ENCODE data around the gene LRRN2.

The LRRN2 gene

GRCh38 chr1:204579681-204580080, 105.9 kb downstream of the LRRN2 start:
- H3K9ac ChIP-seq (ENCODE audit: low read depth, low read length) = no peak overlapping the region
- H3K27me3 ChIP-seq (ENCODE audit: control insufficient read depth, insufficient read depth, low read length) = peaks cover 21% of the 10 kb centered on the region
- peaks cover 48% of the 10 kb centered on the region for H3K4me1 ChIP-seq (ENCODE audit: control insufficient read depth, insufficient read depth, low read length)
- no peaks in the 10 kb centered on the region for H3K9me3 ChIP-seq (ENCODE audit: control insufficient read depth, insufficient read depth, low read length)
- H3K4me3 ChIP-seq (ENCODE audit: low read depth, low read length) = no peak overlapping the region
- no peaks in the 10 kb centered on the region for H3K36me3 ChIP-seq (ENCODE audit: control insufficient read depth, insufficient read depth, low read length)
- H3K27ac ChIP-seq (ENCODE audit: low read depth, low read length) = no peak overlapping the region

DNA sequence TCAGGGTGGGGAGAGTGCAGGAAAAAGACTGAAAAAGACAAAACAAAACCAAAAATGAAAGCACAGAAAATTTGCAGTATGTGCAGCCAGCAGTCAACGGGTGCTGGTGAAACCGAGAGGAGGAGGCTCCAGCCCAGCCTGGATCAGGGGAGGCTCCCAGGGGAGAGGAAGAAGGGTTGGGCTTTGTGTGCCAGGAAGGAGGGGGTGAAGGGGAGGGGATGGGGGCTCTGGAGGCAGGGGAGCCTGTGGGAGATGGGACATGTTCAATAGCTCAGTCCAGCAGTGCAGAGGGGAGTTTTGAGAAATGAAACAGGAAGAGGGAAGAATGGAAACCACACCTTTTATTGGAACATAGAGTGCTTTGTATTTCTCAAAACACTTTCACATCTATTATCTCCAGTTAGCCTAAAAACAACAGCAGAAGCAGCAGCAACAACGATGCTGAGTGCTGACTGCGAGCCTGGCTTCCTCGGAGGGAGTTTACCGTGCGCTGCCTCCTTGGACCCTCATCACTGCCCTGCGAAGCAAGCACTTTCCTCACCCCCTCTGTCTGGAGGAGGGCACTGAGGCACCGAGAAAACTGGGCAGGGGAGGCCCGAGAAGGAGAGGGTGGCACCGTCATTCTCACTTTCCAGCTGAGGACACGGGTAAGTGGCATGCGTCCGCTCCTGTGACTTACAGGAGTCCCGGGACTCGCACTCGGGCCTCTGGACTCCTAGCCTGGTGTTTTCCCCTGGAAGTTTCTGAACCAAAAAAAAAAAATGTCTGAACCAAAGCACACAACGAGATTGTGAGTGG, 106.5 kb downstream of the LRRN2 start:
- no peaks in the 10 kb centered on the region for H3K9me3 ChIP-seq (ENCODE audit: control insufficient read depth, insufficient read depth, low read length)
- no peak overlapping the region for H3K27ac ChIP-seq (ENCODE audit: low read depth, low read length)
- peaks cover 54% of the 10 kb centered on the region for H3K4me1 ChIP-seq (ENCODE audit: control insufficient read depth, insufficient read depth, low read length)
- H3K27me3 ChIP-seq (ENCODE audit: control insufficient read depth, insufficient read depth, low read length) = peaks cover 22% of the 10 kb centered on the region
- H3K4me3 ChIP-seq (ENCODE audit: low read depth, low read length) = no peak overlapping the region
- no peaks in the 10 kb centered on the region for H3K36me3 ChIP-seq (ENCODE audit: control insufficient read depth, insufficient read depth, low read length)
- no peak overlapping the region for H3K9ac ChIP-seq (ENCODE audit: low read depth, low read length)

DNA sequence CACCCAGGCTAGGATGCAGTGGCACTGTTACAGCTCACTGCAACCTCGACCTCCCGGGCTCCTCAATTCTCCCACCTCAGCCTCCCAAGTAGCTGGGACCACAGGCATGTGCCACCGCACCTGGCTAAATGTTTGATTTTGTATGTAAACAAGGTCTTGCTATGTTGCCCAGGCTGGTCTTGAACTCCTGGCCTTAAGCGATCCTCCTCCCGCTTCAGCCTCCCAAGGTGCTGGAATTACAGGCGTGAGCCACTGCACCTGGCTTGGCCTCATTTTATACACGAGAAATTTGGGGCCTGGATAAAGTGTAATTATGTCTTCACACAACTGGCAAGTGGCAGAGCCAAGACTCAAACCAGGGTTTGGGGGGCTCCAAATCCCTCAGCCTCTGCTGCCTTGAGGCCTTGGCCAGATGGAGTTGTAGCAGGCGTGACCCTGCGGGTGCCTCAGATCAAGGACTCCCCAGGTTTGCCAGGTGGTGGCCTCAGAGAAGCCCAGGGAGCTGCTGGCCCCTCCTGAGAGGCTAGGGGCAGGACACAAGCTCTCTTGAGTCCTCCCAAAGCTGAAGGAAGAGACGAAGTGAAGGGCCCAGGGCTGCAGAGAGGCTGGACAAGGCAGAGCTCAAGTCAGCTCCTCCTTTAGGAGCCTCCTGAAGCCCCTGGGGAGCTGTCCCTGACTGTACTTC, 107.6 kb downstream of the LRRN2 start:
- H3K27ac ChIP-seq (ENCODE audit: low read depth, low read length) = no peak overlapping the region
- peaks cover 22% of the 10 kb centered on the region for H3K27me3 ChIP-seq (ENCODE audit: control insufficient read depth, insufficient read depth, low read length)
- H3K36me3 ChIP-seq (ENCODE audit: control insufficient read depth, insufficient read depth, low read length) = no peaks in the 10 kb centered on the region
- H3K9me3 ChIP-seq (ENCODE audit: control insufficient read depth, insufficient read depth, low read length) = no peaks in the 10 kb centered on the region
- H3K9ac ChIP-seq (ENCODE audit: low read depth, low read length) = no peak overlapping the region
- H3K4me3 ChIP-seq (ENCODE audit: low read depth, low read length) = no peak overlapping the region
- H3K4me1 ChIP-seq (ENCODE audit: control insufficient read depth, insufficient read depth, low read length) = peaks cover 65% of the 10 kb centered on the region

- Histone ChIP-seq H3K4me3 (ENCODE audit: low read depth, low read length) (no peak overlapping the region), H3K36me3 (ENCODE audit: control insufficient read depth, insufficient read depth, low read length) (no peaks in the 10 kb centered on the region), H3K27ac (ENCODE audit: low read depth, low read length) (peak overlapping the region; percentile 6), H3K27me3 (ENCODE audit: control insufficient read depth, insufficient read depth, low read length) (peaks cover 22% of the 10 kb centered on the region), H3K4me1 (ENCODE audit: control insufficient read depth, insufficient read depth, low read length) (peaks cover 72% of the 10 kb centered on the region), H3K9me3 (ENCODE audit: control insufficient read depth, insufficient read depth, low read length) (no peaks in the 10 kb centered on the region), H3K9ac (ENCODE audit: low read depth, low read length) (no peak overlapping the region)
These were observed 109.1 kb downstream of the LRRN2 start for GRCh38 chr1:204576422-204576821.

- no peaks in the 10 kb centered on the region for H3K36me3 ChIP-seq (ENCODE audit: control insufficient read depth, insufficient read depth, low read length)
- peaks cover 22% of the 10 kb centered on the region for H3K27me3 ChIP-seq (ENCODE audit: control insufficient read depth, insufficient read depth, low read length)
- no peaks in the 10 kb centered on the region for H3K9me3 ChIP-seq (ENCODE audit: control insufficient read depth, insufficient read depth, low read length)
- no peak overlapping the region for H3K4me3 ChIP-seq (ENCODE audit: low read depth, low read length)
- H3K27ac ChIP-seq (ENCODE audit: low read depth, low read length) = no peak overlapping the region
- H3K9ac ChIP-seq (ENCODE audit: low read depth, low read length) = no peak overlapping the region
- peaks cover 77% of the 10 kb centered on the region for H3K4me1 ChIP-seq (ENCODE audit: control insufficient read depth, insufficient read depth, low read length)
These were observed 110.0 kb downstream of the LRRN2 start for GRCh38 chr1:204575221-204576190.

DNA sequence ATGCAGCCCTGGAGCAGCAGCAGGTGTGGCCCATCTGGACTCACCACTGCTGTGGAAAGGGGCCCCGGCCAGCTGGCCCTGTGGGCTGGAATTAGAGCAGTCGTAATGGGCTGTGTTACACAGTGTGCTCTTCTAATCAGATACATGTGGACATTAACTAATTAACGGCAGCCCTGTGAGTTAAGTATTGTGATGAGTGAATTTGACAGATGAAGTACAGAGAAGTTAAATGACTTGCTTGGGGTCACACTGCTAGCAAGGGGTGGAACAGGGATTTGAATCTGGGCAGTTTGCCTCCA, 110.7 kb downstream of the LRRN2 start:
- Histone ChIP-seq H3K27ac (ENCODE audit: low read depth, low read length) (peak overlapping the region; percentile 16), H3K4me1 (ENCODE audit: control insufficient read depth, insufficient read depth, low read length) (peaks cover 76% of the 10 kb centered on the region), H3K36me3 (ENCODE audit: control insufficient read depth, insufficient read depth, low read length) (no peaks in the 10 kb centered on the region), H3K9me3 (ENCODE audit: control insufficient read depth, insufficient read depth, low read length) (no peaks in the 10 kb centered on the region), H3K27me3 (ENCODE audit: control insufficient read depth, insufficient read depth, low read length) (peaks cover 21% of the 10 kb centered on the region), H3K9ac (ENCODE audit: low read depth, low read length) (no peak overlapping the region), H3K4me3 (ENCODE audit: low read depth, low read length) (no peak overlapping the region)

- no peaks in the 10 kb centered on the region for H3K36me3 ChIP-seq (ENCODE audit: control insufficient read depth, insufficient read depth, low read length)
- H3K27ac ChIP-seq (ENCODE audit: low read depth, low read length) = peak overlapping the region; percentile 16
- 0 out of 2 replicates have a peak overlapping the region, but pooled peaks have one; percentile 31 for H3K4me3 ChIP-seq (ENCODE audit: low read depth, low read length)
- peaks cover 72% of the 10 kb centered on the region for H3K4me1 ChIP-seq (ENCODE audit: control insufficient read depth, insufficient read depth, low read length)
- peaks cover 17% of the 10 kb centered on the region for H3K27me3 ChIP-seq (ENCODE audit: control insufficient read depth, insufficient read depth, low read length)
- H3K9ac ChIP-seq (ENCODE audit: low read depth, low read length) = no peak overlapping the region
- H3K9me3 ChIP-seq (ENCODE audit: control insufficient read depth, insufficient read depth, low read length) = no peaks in the 10 kb centered on the region
These were observed 111.3 kb downstream of the LRRN2 start for GRCh38 chr1:204574016-204574864.

DNA sequence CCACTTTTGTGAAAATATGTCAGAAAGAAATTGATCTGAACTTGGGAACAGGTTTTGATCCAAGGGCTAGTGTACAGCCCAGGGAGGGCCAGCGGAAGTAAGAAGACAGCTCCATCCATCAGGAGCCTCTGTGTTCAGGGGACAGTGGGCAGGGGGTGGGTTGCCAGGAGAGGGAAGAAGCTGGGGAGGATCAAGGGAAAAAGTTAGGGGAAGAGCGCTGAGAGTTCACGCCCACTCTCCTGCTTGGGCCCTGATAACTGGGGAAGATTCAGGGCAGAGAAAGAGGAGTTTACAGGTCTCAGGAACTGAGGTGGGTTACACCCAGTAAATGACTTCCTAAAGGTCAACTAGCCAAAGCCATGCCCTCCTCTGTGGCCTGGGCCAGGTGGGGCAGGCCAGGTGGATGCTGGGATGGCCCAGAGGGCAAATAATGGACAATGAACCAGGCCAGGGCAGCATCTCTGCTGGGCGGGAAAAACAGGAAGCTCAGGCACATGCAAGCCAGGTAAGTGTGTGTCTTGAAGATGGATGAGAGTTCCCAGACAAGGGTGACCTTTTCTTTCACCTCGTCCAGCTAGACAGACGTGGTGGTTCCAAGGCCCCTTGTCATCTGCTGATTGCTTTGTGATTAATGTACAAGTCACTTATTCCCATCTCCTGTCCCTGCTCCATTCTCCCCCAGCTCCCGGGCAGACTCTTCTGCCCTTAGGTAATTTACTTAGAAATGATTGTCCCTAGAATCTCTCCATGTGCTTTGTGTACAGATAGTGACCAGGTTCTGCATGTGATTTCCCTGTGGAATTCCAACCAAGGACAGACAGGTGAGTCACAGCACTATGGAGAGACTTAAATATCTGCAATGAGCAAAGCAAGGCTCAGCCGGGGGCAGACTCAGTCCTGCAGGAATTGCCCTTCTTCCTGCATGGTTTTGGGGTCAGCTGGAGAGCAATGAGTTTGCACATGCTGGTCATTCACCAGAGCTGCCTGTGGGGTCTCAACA, 112.3 kb downstream of the LRRN2 start:
- Histone ChIP-seq H3K9me3 (ENCODE audit: control insufficient read depth, insufficient read depth, low read length) (no peaks in the 10 kb centered on the region), H3K27me3 (ENCODE audit: control insufficient read depth, insufficient read depth, low read length) (peaks cover 12% of the 10 kb centered on the region), H3K4me1 (ENCODE audit: control insufficient read depth, insufficient read depth, low read length) (peaks cover 73% of the 10 kb centered on the region), H3K9ac (ENCODE audit: low read depth, low read length) (no peak overlapping the region), H3K36me3 (ENCODE audit: control insufficient read depth, insufficient read depth, low read length) (no peaks in the 10 kb centered on the region), H3K27ac (ENCODE audit: low read depth, low read length) (peak overlapping the region; percentile 16), H3K4me3 (ENCODE audit: low read depth, low read length) (no peak overlapping the region)

DNA sequence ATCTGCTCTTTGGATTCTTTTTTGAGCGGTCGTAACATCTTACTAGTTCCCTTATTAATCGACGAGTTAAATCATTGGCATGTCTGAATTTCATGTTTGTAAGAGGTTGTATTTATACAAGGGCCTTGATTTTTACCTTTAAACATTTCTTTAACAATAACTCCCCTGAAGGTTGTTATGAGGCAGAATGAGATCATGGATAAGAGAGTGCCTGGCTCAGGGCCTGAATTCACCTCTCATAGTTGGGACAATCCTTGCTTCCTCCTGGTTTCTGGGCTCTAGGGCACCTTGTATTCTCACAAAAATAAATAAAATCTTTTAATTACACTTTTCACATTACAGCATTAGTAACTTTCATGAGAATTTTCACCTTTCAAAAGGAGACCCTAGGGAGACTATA, 113.9 kb downstream of the LRRN2 start:
- H3K4me1 ChIP-seq (ENCODE audit: control insufficient read depth, insufficient read depth, low read length) = peaks cover 68% of the 10 kb centered on the region
- no peak overlapping the region for H3K4me3 ChIP-seq (ENCODE audit: low read depth, low read length)
- peaks cover 16% of the 10 kb centered on the region for H3K27me3 ChIP-seq (ENCODE audit: control insufficient read depth, insufficient read depth, low read length)
- H3K27ac ChIP-seq (ENCODE audit: low read depth, low read length) = no peak overlapping the region
- H3K9me3 ChIP-seq (ENCODE audit: control insufficient read depth, insufficient read depth, low read length) = no peaks in the 10 kb centered on the region
- no peak overlapping the region for H3K9ac ChIP-seq (ENCODE audit: low read depth, low read length)
- no peaks in the 10 kb centered on the region for H3K36me3 ChIP-seq (ENCODE audit: control insufficient read depth, insufficient read depth, low read length)

Data from HUES48 (cell line).